B cell (primary cell): Measurements from ENCODE around the gene MS4A5.
"Not testable (repeated sequence)": the region's sequence is repeated elsewhere in the genome, so short reads cannot be mapped to it uniquely, and the experiment has no call there.

Source experiments
- CTCF ChIP-seq: fragments of 200-600 bp; IDR thresholded peaks from one replicate; pipeline ENCODE4 v1.8.0; 2022; ENCODE audit warnings: antibody characterized with exemption, mild to moderate bottlenecking
- EZH2 ChIP-seq: IDR thresholded peaks from 2 replicates; pipeline ENCODE4 v1.6.1; 2012; ENCODE audit warnings: borderline replicate concordance, low read depth, mild to moderate bottlenecking, moderate library complexity, low read length; ENCODE audit not compliant: insufficient read depth, poor library complexity, severe bottlenecking

GRCh38 chr11:60451185-60451584 lies 21.8 kb downstream of the MS4A5 start:
- TF ChIP-seq CTCF, EZH2: not testable (repeated sequence)
